Activated naive CD4-positive, alpha-beta T cell treated with anti-CD3 and anti-CD28 coated beads, Interleukin-2, amount 10 ng/mL, durations not matched to agents 7 days and 5 days (primary cell): Measurements from ENCODE around the gene ALS2CL.

Experiments
- CTCF ChIA-PET: fragments of 350-600 bp; sonication (Branson Sonifier 250); formaldehyde crosslinking; loops from one replicate; lab custom pipeline; 2021; ENCODE audit warnings: antibody characterized with exemption; lab: Charles Lee
- DNase-seq: peaks from one replicate; pipeline ENCODE4 v3.0.0-alpha.2; 2020
- H3K27ac Mint-ChIP-seq: one replicate; pipeline ENCODE4 v1.8.0; 2021; ENCODE audit warnings: mild to moderate bottlenecking, moderate library complexity, mixed read lengths
- H3K27me3 Mint-ChIP-seq: one replicate; pipeline ENCODE4 v1.8.0; 2021; ENCODE audit warnings: mild to moderate bottlenecking, mixed read lengths
- H3K36me3 Mint-ChIP-seq: one replicate; pipeline ENCODE4 v1.8.0; 2021; ENCODE audit warnings: mixed read lengths
- H3K4me1 Mint-ChIP-seq: one replicate; pipeline ENCODE4 v1.8.0; 2021; ENCODE audit warnings: mixed read lengths
- H3K4me3 Mint-ChIP-seq: one replicate; pipeline ENCODE4 v1.8.0; 2021; ENCODE audit warnings: mild to moderate bottlenecking, moderate library complexity, mixed read lengths
- H3K9me3 Mint-ChIP-seq: one replicate; pipeline ENCODE4 v1.8.0; 2021; ENCODE audit warnings: mixed read lengths

ALS2CL gene

DNA sequence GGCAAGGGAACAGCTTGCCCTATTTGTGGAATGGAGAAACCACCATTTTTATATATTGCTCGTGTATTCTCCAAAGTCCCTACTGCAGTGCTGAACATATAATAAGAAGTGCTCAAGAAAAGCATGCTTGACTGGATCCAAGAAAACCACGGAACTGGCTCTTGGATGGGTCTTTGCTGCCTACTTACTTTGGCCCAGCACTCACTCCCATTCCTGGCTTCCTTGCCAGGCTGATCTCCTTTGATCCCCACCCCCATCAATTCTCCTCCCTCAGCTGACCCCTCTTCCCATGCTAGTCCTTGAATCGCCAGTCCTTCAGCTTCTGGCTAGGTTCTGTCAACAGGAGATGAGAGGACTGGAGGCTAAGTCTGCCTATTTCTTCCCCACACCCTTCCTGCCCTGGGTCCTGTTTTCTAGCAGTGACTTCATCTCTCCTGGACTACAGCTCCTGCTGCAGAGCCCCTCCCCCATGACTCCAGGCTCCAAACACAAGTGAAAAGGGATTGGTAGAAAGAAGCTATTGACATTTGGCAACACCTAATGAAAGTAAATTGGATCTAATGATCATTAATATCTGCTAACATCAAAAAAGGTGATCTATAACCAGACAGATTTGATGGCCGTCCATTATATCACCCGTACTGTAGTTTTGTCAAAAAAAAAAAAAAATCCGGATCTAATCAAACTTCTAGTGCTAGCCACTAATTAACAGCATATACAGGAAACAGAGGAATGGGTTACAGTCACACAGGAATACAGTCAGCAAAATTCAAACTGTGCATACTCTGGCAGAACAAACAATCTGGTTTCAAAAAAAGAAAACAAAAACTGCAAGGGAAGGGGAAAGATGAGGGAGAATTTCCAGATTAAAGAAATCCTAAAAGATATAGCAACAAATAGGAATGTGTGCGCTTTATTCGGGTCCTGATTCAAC is 73.4 kb downstream of the ALS2CL start:
- DNase-seq = no peak
- Mint-ChIP-seq H3K4me1 (no peaks in the 10 kb centered on the region), H3K4me3 (no peak overlapping the region), H3K27ac (no peak overlapping the region), H3K9me3 (no peaks in the 10 kb centered on the region), H3K36me3 (no peaks in the 10 kb centered on the region), H3K27me3 (peaks cover 53% of the 10 kb centered on the region)
- CTCF ChIA-PET = interaction anchor here (2.4 to 3.7 kb wide), 2 partner anchors 9 to 132 kb away, joined by 7 to 11 read pairs; no protein-coding TSS in a partner anchor
